GM19467 (cell line): ENCODE measurements around the gene GLP1R.
A peak's percentile ranks its signal among the peaks of the same experiment; 100 is the strongest.

Experiments used
- ATAC-seq: cut with Tn5 transposase; IDR thresholded peaks from one replicate; pipeline ENCODE4 v1.9.1; 2021; ENCODE audit warnings: mild to moderate bottlenecking, moderate library complexity; ENCODE audit not compliant: unreplicated experiment

GLP1R gene

GRCh38 chr6:39085129-39085797, 36.7 kb downstream of the GLP1R start:
- ATAC-seq = no peak

DNA sequence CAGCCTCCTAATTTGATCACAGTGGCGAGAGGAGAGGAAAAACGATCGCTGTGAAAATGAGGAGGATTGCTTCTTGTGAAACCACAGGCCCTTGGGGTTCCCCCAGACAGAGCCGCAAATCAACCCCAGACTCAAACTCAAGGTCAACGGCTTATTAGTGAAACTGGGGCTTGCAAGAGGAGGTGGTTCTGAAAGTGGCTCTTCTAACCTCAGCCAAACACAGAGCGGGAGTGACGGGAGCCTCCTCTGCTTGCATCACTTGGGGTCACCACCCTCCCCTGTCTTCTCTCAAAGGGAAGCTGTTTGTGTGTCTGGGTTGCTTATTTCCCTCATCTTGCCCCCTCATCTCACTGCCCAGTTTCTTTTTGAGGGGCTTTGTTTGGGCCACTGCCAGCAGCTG, 37.7 kb downstream of the GLP1R start:
- no peak for ATAC-seq

DNA sequence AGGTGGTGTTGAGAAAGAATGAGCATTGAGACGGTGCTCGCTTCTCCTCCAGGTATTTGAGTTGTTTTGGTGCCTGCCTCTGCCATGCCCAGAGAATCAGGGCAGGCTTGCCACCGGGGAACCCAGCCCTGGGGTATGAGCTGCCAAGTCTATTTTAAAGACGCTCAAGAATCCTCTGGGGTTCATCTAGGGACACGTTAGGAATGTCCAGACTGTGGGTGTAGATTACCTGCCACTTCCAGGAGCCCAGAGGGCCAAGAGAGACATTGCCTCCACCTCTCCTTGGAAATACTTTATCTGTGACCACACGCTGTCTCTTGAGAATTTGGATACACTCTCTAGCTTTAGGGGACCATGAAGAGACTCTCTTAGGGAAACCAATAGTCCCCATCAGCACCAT, 38.1 kb downstream of the GLP1R start:
- no peak for ATAC-seq

- no peak for ATAC-seq
Measured at GRCh38 chr6:39087197-39087596, 38.6 kb downstream of the GLP1R start.

GRCh38 chr6:39088331-39088730, 39.8 kb downstream of the GLP1R start:
- no peak for ATAC-seq

- ATAC-seq = no peak
Measured at GRCh38 chr6:39090036-39090435, 41.5 kb downstream of the GLP1R start.

DNA sequence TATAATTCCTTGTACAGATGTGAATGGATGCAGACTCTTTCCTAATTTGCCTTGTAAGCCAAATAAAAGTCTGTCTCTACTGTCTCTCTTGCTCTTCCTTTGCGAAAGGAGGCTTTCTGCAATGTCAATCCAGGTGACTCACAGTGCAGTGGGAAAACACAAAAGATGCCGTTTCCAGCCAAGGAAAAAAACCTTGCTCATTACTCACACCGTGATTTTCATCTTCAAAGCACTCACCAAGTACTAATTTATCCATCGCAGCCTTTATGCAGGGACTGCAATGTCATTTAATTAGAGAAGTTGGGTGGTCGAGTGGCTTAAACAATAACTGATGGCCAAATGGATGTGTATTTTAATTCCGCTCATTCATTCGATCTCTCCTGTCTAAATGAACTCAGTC, 42.6 kb downstream of the GLP1R start:
- ATAC-seq = no peak

DNA sequence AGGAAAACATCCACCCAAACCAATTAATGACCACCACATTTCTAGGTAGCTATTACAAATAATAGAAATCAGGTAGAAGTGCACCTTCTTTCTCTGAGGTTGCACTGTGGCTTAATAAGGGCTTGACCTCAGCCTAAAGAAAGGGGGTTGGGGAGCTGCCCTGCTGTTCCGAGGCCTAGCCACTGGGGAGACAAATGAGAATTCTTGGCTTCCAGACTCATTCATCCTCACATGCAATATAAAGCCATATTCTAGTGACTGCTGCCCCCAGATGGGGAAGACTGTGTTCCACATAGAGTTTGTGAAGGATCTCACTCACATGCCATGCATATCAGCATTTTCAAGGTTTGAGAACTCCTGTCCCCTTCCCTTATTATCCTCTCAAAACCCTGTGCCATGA, 43.5 kb downstream of the GLP1R start:
- ATAC-seq = no peak

DNA sequence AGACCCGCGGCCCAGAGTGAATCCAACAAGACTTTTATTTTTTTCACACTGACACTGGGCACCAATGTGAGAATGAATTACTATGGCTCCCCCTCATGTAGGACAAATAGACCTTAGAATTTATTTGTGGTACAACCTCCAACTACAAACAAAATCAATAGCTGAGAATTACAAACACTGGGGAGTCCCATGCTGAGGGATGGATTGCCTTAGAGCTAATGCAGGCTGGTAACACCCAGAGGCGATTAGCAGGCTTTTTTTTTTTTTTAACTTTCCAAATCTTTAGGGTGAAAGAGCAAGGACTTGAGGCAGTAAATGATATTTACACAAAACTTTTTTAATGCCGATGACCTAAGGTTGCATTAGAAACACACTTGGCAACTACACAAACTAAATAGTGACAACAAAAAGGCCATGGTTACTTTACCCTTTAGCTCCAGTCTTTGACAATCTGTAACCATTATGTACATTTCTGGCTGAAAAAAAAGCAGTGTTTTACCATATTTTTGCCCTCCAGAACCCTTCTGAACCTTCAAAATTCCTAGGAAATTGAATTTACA, 44.6 kb downstream of the GLP1R start:
- ATAC-seq = no peak

GRCh38 chr6:39095578-39095977, 47.0 kb downstream of the GLP1R start:
- ATAC-seq = no peak

- no peak for ATAC-seq
Measured at GRCh38 chr6:39100358-39100757, 51.8 kb downstream of the GLP1R start.

DNA sequence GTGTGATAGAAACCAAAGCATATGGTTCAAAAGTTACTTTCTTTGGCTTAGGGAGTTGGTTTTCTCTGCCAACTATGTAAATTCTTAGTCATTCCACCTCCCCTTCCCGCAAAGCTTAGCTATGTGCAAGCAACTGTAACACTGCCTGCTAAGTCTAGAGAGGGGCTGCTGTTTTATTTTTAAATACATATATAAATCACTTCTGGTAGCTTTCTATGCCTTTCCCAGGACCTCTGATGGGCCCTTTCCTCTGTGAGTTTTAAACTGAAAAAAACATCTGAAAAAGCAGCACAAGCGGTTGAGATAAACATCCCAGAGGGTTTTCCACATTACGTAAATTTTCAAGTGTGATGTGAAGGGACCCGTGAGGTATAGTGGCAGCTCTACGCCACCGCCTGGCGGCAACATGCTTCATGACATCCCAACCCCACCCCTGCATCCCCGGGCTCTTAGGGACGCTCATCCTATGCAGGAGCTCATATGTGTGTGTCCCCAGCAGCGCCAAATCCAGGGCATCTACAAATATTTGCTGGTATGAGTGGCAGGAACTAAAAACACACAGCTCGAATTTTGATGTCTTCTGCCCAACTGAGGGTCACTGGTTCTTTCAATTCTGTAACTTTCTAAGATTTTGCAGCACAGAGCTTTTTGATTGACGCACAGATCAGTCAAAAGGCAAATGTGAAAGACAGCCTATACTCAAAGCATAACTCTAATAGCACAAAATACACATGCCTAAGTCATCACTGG, 53.7 kb downstream of the GLP1R start:
- ATAC-seq = no peak

DNA sequence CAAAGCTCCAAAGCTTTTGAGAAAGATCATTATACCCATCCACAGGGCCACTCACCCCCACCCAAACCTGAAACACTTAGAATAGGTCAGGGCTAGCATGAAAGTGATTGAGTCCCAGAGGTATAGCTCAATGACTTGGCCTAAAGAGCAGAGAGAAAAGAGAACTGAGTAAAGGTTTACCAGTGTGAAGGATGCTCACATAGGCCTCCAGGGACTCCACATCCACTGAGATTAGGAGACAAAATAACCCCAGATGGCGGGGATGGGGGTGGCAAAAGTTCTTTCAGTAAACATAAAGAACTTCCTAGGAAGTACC, 54.2 kb downstream of the GLP1R start:
- no peak for ATAC-seq

- no peak for ATAC-seq
Measured at GRCh38 chr6:39104528-39104927, 55.9 kb downstream of the GLP1R start.

- no peak for ATAC-seq
Measured at GRCh38 chr6:39107034-39107433, 58.5 kb downstream of the GLP1R start.

GRCh38 chr6:39107641-39108040, 59.1 kb downstream of the GLP1R start:
- ATAC-seq = no peak

DNA sequence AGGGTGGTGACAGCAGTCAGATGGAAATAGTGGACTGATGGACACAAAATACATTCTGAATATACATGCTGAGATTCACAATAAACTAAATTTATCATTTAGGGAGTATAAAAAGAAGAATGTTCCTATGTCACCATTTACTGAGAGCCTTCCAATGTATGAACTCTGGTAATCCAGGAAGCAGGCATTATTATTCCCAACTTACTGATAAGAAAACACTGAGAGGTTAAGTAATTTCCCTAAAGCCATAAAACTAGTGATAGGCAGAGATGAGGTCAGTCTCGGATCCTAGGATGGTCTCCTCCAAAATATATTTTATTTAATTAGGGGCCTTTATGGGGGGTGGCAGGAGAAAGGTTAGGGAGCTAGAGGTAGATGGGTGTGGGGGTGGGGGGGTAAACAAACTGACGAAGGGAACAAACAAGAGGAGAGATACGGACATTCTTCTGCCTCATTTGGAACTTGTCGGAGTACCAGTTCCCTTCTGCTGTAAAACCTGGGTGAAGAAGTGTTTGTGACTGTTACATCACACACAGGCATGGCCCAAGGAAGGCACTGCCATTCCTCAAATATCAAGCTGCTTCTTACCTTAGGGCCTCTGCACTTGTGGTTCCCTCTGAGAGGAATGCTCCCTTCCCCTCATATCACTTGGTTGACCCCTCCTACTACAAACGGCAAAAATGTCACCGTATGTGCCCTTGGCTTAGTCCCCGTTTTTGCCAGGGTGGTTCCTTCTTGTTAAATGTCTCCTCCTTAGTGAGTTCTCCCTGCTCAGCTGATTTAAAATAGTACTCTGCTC, 59.7 kb downstream of the GLP1R start:
- no peak for ATAC-seq

GRCh38 chr6:39111280-39111679, 62.7 kb downstream of the GLP1R start:
- ATAC-seq = no peak

GRCh38 chr6:39113788-39114187, 65.2 kb downstream of the GLP1R start:
- no peak for ATAC-seq

DNA sequence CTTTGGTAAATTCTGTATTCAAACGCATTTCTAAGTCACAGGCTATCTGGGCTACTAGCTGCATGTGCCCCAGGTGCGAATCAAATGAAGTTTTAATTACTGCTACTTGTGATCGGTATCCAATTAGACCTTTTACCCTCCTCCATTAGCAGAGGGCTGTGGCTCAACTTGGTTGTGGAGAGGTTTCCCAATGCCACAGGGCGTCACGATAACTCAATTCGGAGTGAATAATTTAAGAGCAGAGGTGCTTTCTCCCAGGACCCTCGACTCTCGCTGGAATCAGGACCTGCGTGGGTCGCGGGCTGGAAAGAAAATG, 65.8 kb downstream of the GLP1R start:
- no peak for ATAC-seq

DNA sequence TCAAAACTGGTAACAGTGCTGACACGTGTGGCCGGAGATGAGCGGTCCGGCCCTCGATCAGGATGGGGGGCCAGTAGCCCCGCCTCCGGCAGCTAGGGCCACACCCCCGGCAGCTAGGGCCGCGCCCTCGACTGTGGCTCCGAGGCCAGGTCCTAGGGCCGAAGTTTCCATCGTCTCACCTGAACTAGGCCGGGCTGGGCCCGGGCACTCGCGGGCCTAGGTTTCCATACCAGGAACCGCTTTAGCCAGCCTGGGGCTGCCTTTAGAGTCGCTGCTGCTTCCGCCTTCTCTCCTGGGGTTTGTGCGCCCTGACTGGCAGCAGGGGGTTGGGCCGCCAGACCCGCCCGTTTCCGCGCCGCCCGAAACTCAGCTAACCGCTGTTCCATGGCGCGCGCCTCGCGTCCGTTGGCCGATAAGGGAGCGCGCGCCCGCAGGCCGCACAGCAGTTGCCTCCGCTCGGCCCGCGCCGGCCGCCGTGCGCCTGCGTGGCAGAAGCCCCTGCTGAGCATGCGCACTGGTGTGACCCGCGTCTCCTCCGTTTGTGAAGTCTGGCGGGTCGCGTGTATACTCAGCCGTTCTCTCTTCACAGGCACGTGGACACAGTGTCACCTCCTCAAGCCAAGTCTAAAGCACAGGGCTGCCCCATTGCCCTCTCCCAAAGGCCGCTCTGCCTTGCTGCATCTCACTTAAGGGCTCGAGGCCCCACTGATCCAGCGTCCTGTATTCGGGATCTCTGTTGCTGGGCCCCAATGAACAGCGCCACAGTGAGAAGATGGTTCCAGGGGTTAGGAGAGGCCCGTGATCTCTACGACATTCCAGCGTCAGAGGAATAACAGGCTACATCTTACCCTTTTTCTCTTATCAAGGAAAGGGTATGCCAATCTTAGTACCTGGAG, 66.4 kb downstream of the GLP1R start, which contains the start of gene SAYSD1:
Gene SAYSD1 (minus strand): TSS at position 483 of the 896 bp plus-strand sequence. CDS start 97 bp downstream, at position 386.
- ATAC-seq = peak; percentile 91
